ENCODE results near the gene ASTL.

ASTL gene

DNA sequence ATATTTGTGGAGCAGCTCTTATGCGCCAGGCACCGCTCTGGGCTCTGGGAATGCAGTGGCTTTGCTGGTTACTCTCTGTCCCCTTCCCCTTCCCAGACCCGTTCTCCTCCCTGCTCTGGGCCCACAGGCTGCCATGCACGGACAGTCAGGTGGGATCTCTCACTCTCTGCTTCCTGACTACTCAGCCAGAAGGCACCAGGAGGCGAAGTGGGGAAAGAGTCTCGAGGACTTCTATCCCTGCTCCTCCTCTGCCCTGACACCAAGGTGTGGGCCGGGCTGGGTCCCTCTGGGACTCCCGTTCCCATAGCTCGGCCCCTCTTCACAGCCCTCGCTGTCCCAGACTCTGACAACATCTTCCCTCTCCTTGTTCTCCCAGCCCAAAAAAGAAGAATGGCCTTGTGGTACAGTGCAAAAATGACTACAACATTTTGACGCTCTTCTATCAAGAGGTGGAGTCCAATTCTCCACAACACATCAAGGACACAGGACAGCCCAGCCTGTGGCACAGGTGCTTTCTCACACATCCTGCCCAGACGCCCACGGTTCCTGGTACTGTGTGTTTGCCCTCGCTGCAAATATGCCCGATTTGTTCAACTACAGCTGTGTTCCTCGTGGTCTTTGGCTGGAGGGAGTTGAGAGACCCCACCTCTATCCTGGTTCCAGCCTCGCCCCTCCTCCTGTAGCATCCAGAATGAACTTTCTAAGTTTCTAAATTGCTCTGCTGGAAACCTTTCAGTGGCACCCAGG is 21.0 kb upstream of the ASTL start:
- TF ChIP-seq, protein P1, sequence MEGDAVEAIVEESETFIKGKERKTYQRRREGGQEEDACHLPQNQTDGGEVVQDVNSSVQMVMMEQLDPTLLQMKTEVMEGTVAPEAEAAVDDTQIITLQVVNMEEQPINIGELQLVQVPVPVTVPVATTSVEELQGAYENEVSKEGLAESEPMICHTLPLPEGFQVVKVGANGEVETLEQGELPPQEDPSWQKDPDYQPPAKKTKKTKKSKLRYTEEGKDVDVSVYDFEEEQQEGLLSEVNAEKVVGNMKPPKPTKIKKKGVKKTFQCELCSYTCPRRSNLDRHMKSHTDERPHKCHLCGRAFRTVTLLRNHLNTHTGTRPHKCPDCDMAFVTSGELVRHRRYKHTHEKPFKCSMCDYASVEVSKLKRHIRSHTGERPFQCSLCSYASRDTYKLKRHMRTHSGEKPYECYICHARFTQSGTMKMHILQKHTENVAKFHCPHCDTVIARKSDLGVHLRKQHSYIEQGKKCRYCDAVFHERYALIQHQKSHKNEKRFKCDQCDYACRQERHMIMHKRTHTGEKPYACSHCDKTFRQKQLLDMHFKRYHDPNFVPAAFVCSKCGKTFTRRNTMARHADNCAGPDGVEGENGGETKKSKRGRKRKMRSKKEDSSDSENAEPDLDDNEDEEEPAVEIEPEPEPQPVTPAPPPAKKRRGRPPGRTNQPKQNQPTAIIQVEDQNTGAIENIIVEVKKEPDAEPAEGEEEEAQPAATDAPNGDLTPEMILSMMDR (IDR thresholded peaks at IDR 0.05; ENCODE audit: control insufficient read depth, extremely low read depth, insufficient read depth): no peak
- no peak overlapping the region for H3K4me3 ChIP-seq (ENCODE audit: low read depth, low read length)
- DNase-seq (ENCODE audit: low read depth): no peak

DNA sequence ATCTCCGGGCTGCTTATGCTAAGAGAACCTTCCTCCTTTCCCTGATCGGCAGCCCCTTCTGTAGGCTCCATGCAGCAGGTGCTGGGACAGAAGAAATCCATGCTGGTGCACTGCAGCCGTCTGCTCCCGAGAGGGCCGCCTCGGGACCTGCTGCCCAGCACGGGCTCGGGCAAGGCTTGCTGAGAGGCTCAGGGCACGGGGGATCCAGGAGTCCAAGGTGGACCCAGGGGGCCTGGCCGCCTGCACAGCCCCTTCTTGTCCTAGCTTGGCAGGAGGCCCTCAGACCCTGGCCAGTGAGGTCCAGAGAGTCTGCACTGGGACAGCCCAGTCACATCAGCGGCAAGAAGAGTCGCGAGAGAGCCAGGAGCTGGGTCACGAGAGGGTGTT is 20.2 kb upstream of the ASTL start:
- TF ChIP-seq, protein P1 (IDR thresholded peaks at IDR 0.05; ENCODE audit: control insufficient read depth, extremely low read depth, insufficient read depth): no peak
- H3K4me3 ChIP-seq (ENCODE audit: low read depth, low read length): no peak overlapping the region
- no peak for DNase-seq (ENCODE audit: low read depth)

DNA sequence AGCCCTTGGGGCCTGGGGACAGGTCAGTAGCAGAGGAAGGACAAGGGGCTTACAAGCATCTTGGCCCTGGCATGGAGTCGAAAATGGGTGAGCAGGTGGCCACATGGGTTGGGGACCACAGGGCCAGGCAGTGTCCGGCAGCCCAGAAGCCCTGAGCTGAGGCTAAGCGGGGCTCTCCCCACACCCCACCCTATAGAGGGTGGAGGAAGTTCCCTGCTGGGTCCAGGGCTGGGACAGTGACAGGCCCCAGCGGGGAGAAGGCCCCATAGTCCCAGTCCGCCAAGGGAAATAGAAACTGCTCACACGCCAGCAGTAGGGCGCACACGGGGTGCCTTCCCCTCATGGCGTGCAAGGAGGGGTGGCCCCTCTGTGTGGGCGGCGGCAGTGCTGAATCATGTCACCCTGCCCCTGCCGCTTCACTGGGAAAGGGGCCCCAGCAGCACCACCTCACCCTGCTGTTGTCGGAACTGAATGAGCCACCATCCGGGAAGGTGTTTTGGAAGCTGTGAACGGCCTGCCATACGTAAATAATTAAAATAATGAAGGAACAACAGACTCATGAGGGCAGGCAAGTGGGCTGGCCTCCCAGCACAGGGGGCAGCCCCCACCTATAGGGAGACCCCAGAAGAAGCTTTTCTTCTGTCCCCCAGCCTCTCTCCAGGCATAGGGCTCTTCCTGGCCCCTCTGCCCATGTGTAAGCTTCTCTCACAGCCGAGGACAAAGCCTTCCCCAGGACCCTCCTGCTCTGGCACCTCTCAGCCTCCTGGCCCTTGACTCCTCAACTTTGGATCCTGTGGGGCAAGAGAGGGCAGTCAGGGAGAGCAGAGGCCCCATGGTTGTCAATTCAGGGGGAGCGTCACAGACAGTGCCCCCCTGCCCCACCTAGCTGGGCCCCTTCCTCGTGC is 19.6 kb upstream of the ASTL start:
- TF ChIP-seq, protein P1 (IDR thresholded peaks at IDR 0.05; ENCODE audit: control insufficient read depth, extremely low read depth, insufficient read depth): no peak
- DNase-seq (ENCODE audit: low read depth): no peak
- H3K4me3 ChIP-seq (ENCODE audit: low read depth, low read length): no peak overlapping the region

DNA sequence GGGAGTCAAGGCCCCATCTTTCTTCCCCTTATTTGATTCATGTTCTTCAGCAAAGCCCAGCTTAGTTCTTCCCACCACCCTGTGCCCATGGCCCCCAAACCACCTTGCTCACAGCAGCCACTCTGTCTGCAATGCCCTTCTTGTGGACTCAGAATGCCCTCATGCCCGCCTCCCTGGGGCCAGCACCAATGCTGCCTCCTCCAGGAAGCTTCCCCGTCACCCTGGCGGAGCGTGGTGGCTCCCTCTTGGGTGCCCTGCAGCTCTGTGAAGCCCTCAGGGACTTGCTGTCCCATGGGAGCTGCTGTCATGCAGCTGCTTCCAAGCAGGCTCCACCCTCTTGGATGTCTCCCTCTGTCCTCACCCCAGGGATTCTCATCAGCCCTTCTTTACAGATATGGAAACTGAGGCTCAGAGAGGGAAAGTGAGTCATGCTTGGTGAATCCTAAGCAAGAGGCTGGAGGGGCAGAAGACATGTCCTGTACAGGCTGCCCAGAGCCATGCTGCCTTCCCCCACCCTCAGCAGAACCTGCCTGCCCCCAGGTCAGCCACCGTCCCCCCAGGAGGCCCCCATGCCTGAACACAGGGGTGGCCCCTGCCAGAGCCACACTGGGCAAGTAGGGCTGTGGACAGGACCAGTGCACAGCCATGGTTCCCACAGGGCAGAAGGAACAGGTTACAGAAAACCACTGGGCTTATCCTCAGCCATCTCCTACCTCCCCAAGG is 18.8 kb upstream of the ASTL start:
- no peak for DNase-seq (ENCODE audit: low read depth)
- H3K4me3 ChIP-seq (ENCODE audit: low read depth, low read length): no peak overlapping the region
- TF ChIP-seq, protein P1 (IDR thresholded peaks at IDR 0.05; ENCODE audit: control insufficient read depth, extremely low read depth, insufficient read depth): no peak

DNA sequence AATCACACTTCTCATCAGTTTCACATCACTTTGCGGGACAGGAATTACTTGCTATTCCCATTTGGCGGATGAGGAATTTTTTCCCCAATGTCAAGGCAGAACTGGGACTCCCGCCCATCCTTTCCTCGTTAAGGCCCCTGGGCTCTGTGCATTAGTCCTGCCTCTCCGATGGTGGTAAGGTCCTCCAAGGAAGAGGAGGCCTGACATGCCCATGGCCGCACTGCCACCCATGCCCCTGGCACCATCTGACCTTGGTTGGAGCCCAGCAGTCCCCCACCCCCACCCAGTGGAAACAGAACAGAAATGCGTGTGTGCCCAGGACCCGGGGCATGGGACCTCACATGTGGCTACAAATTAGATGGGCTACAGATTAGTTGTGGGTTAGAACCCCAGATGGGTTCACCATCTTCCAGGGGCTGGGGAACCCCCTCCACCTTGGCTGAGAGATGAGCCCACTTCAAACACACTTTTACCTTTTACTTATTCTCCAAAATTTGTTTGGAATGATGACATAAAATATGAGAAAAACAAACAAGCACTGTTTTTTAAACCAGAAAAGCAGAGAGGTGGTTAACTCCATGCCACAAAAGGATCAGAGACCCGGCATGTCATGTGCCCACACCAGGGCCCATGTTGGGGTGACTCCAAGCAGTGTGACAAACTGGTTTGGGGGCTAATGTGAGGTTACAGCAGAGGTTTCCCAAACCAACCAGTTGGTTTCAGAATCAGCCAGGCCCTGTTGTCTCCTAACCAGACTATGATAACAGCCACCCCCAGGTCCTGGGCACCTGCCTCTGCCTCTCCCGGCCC is 17.9 kb upstream of the ASTL start:
- DNase-seq (ENCODE audit: low read depth): no peak
- no peak overlapping the region for H3K4me3 ChIP-seq (ENCODE audit: low read depth, low read length)
- TF ChIP-seq, protein P1 (IDR thresholded peaks at IDR 0.05; ENCODE audit: control insufficient read depth, extremely low read depth, insufficient read depth): no peak

Data from LNCaP clone FGC (cell line).